ENCODE results near the gene FPR1.

- TF ChIP-seq CTCF (IDR thresholded peaks at IDR 0.05), result no peak
- TF ChIP-seq POLR2A (IDR thresholded peaks at IDR 0.05), result no peak
These were observed 46.4 kb upstream of the FPR1 start for GRCh38 chr19:51798062-51798461.

Data from tibial nerve (tissue), 3 donors.